Subcutaneous abdominal adipose tissue (tissue), 5 donors: Measurements from ENCODE around the gene SKAP2.

Experiments
- H3K27ac ChIP-seq: one replicate; pipeline ENCODE4 v1.7.0; 2013; ENCODE audit warnings: low read depth, mild to moderate bottlenecking, inconsistent platforms, low read length, moderate library complexity
- H3K27me3 ChIP-seq, 5 donors: one replicate each; pipeline ENCODE4 v1.7.0; 2013; ENCODE audit warnings: low read length in 5 of 5, inconsistent platforms in 1 of 5; ENCODE audit not compliant: control insufficient read depth in 5 of 5, insufficient read depth in 4 of 5
- H3K36me3 ChIP-seq, 5 donors: one replicate each; pipeline ENCODE4 v1.7.0; 2013; ENCODE audit warnings: low read length in 5 of 5; ENCODE audit not compliant: control insufficient read depth in 5 of 5, insufficient read depth in 5 of 5
- H3K4me1 ChIP-seq, 5 donors: one replicate each; pipeline ENCODE4 v1.7.0; 2013; ENCODE audit warnings: low read length in 5 of 5, mild to moderate bottlenecking in 3 of 5, moderate library complexity in 1 of 5; ENCODE audit not compliant: control insufficient read depth in 5 of 5, insufficient read depth in 5 of 5
- H3K4me3 ChIP-seq, 5 donors: one replicate each; pipeline ENCODE4 v1.7.0; 2013; ENCODE audit warnings: low read length in 5 of 5, low read depth in 1 of 5
- H3K9ac ChIP-seq, 5 donors: one replicate each; pipeline ENCODE4 v1.7.0; 2013; ENCODE audit warnings: low read length in 5 of 5, mild to moderate bottlenecking in 4 of 5, moderate library complexity in 3 of 5
- H3K9me3 ChIP-seq, 5 donors: one replicate each; pipeline ENCODE4 v1.7.0; 2013; ENCODE audit warnings: low read length in 5 of 5; ENCODE audit not compliant: control insufficient read depth in 5 of 5
- donor health status: healthy.
- donor health status: healthy.
- donor health status: healthy.
- donor health status: healthy.
- donor health status: healthy.

Gene SKAP2

GRCh38 chr7:26700386-26700785 is 164.0 kb downstream of the SKAP2 start:
- no peaks in the 10 kb centered on the region for H3K27me3 ChIP-seq

GRCh38 chr7:26699766-26700165 is 164.6 kb downstream of the SKAP2 start:
- Histone ChIP-seq H3K27ac (peak overlapping the region; percentile 39), H3K27me3 (no peaks in the 10 kb centered on the region), H3K4me1 (peaks cover 0 to 42% (median 16%) of the 10 kb centered on the region in 5 donors), H3K9ac (no peak overlapping the region), H3K4me3 (no peak overlapping the region), H3K36me3 (no peaks in the 10 kb centered on the region), H3K9me3 (no peaks in the 10 kb centered on the region)

More at GRCh38 chr7:26700386-26700785, 164.0 kb downstream of the SKAP2 start:
- Histone ChIP-seq H3K9me3 (no peaks in the 10 kb centered on the region), H3K4me1 (peaks cover 0 to 48% (median 23%) of the 10 kb centered on the region in 5 donors), H3K36me3 (no peaks in the 10 kb centered on the region), H3K4me3 (no peak overlapping the region), H3K9ac (no peak overlapping the region), H3K27ac (peak overlapping the region; percentile 39)

- Histone ChIP-seq H3K4me3 (no peak overlapping the region), H3K9ac (no peak overlapping the region), H3K27me3 (no peaks in the 10 kb centered on the region), H3K36me3 (no peaks in the 10 kb centered on the region), H3K4me1 (peaks cover 0 to 40% (median 7%) of the 10 kb centered on the region in 5 donors), H3K27ac (peak overlapping the region; percentile 3), H3K9me3 (no peaks in the 10 kb centered on the region)
Observed at GRCh38 chr7:26698806-26699205, 165.6 kb downstream of the SKAP2 start.

GRCh38 chr7:26698194-26698593 is 166.2 kb downstream of the SKAP2 start:
- Histone ChIP-seq H3K4me1 (peaks cover 0 to 37% (median 6%) of the 10 kb centered on the region in 5 donors), H3K9ac (no peak overlapping the region), H3K27me3 (no peaks in the 10 kb centered on the region), H3K4me3 (no peak overlapping the region), H3K36me3 (no peaks in the 10 kb centered on the region), H3K9me3 (no peaks in the 10 kb centered on the region), H3K27ac (no peak overlapping the region)

GRCh38 chr7:26696978-26697377 is 167.4 kb downstream of the SKAP2 start:
- no peak overlapping the region for H3K4me3 ChIP-seq
- H3K9me3 ChIP-seq = no peaks in the 10 kb centered on the region
- no peaks in the 10 kb centered on the region for H3K27me3 ChIP-seq
- H3K36me3 ChIP-seq = no peaks in the 10 kb centered on the region
- peaks cover 0 to 37% (median 6%) of the 10 kb centered on the region in 5 donors for H3K4me1 ChIP-seq
- no peak overlapping the region for H3K9ac ChIP-seq
- H3K27ac ChIP-seq = no peak overlapping the region

GRCh38 chr7:26696161-26696560 is 168.2 kb downstream of the SKAP2 start:
- Histone ChIP-seq H3K4me1 (peaks cover 0 to 37% (median 9%) of the 10 kb centered on the region in 5 donors), H3K27me3 (no peaks in the 10 kb centered on the region), H3K4me3 (no peak overlapping the region), H3K9me3 (no peaks in the 10 kb centered on the region), H3K36me3 (no peaks in the 10 kb centered on the region), H3K9ac (no peak overlapping the region), H3K27ac (no peak overlapping the region)

- Histone ChIP-seq H3K36me3 (no peaks in the 10 kb centered on the region), H3K27ac (no peak overlapping the region), H3K9ac (no peak overlapping the region), H3K27me3 (no peaks in the 10 kb centered on the region), H3K4me1 (peaks cover 0 to 30% (median 14%) of the 10 kb centered on the region in 5 donors), H3K4me3 (no peak overlapping the region), H3K9me3 (no peaks in the 10 kb centered on the region)
Observed at GRCh38 chr7:26694713-26695112, 169.7 kb downstream of the SKAP2 start.

GRCh38 chr7:26694141-26694540 is 170.2 kb downstream of the SKAP2 start:
- Histone ChIP-seq H3K27ac (no peak overlapping the region), H3K9me3 (no peaks in the 10 kb centered on the region), H3K27me3 (no peaks in the 10 kb centered on the region), H3K4me1 (peaks cover 0 to 33% (median 20%) of the 10 kb centered on the region in 5 donors), H3K36me3 (no peaks in the 10 kb centered on the region), H3K4me3 (no peak overlapping the region), H3K9ac (no peak overlapping the region)

GRCh38 chr7:26691886-26692285 is 172.5 kb downstream of the SKAP2 start:
- peaks cover 0 to 46% (median 38%) of the 10 kb centered on the region in 5 donors for H3K4me1 ChIP-seq
- H3K9ac ChIP-seq = no peak overlapping the region
- no peak overlapping the region for H3K27ac ChIP-seq
- no peaks in the 10 kb centered on the region for H3K27me3 ChIP-seq
- no peaks in the 10 kb centered on the region for H3K36me3 ChIP-seq
- H3K9me3 ChIP-seq = no peaks in the 10 kb centered on the region
- no peak overlapping the region for H3K4me3 ChIP-seq

- H3K27ac ChIP-seq = no peak overlapping the region
- H3K4me3 ChIP-seq = no peak overlapping the region
- no peaks in the 10 kb centered on the region for H3K27me3 ChIP-seq
- no peaks in the 10 kb centered on the region for H3K9me3 ChIP-seq
- no peaks in the 10 kb centered on the region for H3K36me3 ChIP-seq
- H3K9ac ChIP-seq = no peak overlapping the region
- H3K4me1 ChIP-seq = peaks cover 0 to 46% (median 43%) of the 10 kb centered on the region in 5 donors
Observed at GRCh38 chr7:26691406-26691805, 173.0 kb downstream of the SKAP2 start.
